HCT116 (cell line): ENCODE measurements around the gene ASAP2. TPM values are rescaled to one million over a fixed set of nuclear protein-coding genes. Genes with fewer than 3 reads are reported as not detected.

Experiments
- ATAC-seq: fragments of 200-7000 bp; cut with Tn5 transposase; 2 replicates; pipeline ENCODE4 v1.9.1; 2020; ENCODE audit warnings: mild to moderate bottlenecking, moderate library complexity
- BruUV-seq: library from RNA; stranded (reverse); fragments of 400-500 nt; replicated peaks from 2 replicates; lab custom pipeline; 2021; lab: Mats Ljungman, UMichigan
- CTCF ChIA-PET: fragments of 300-600 bp; sonication (Branson Sonifier 250); formaldehyde crosslinking; loops from one replicate; lab custom pipeline; 2021; ENCODE audit warnings: antibody characterized with exemption; lab: Charles Lee
- POLR2A ChIA-PET: fragments of 300-600, 350-600 bp; sonication (Branson Sonifier 250); formaldehyde crosslinking; loops from one replicate; lab custom pipeline; 2021; ENCODE audit warnings: antibody characterized with exemption; lab: Charles Lee
- RAD21 ChIA-PET, 2 experiments: fragments of 300-600 bp; sonication (Branson Sonifier 250); formaldehyde crosslinking; loops; one replicate each; lab custom pipeline; 2023; ENCODE audit warnings: low total read pairs in 2 of 2; ENCODE audit not compliant: uncharacterized antibody in 2 of 2, unreplicated experiment in 2 of 2, low non-redundant PET in 1 of 2; lab: Charles Lee
- DNase-seq: peaks from one replicate; pipeline ENCODE4 v3.0.0-alpha.2; 2010; ENCODE audit warnings: low read depth, low spot score
- H2AFZ ChIP-seq: fragments of 200-600 bp; shearing (Covaris generic), sonication (generic); 2 replicates; pipeline ENCODE4 v1.6.1; 2017; ENCODE audit warnings: low read depth, mixed run types, mixed read lengths, antibody characterized with exemption, low read length; ENCODE audit not compliant: poor library complexity, severe bottlenecking
- H3K27ac ChIP-seq: 2 replicates; pipeline ENCODE4 v1.5.1; 2012; ENCODE audit warnings: low read depth, low read length
- H3K27me3 ChIP-seq: fragments of 200-600 bp; sonication (generic); 2 replicates; pipeline ENCODE4 v1.6.1; 2016; ENCODE audit warnings: mixed run types, low read length, mixed read lengths; ENCODE audit not compliant: insufficient read depth
- H3K36me3 ChIP-seq, 2 experiments: fragments of 200-500 bp in 1 of 2; fragments of 200-600 bp in 1 of 2; sonication (Bioruptor generic) in 1 of 2; sonication (generic) in 1 of 2; 2 replicates each; pipeline versions ENCODE4 v1.5.1 to v1.6.1; 2014 to 2016; ENCODE audit warnings: low read length in 2 of 2, inconsistent platforms in 1 of 2, mixed read lengths in 1 of 2, mixed run types in 1 of 2; ENCODE audit not compliant: insufficient read depth in 2 of 2, control insufficient read depth in 1 of 2
- H3K4me1 ChIP-seq, 2 experiments: fragments of 200-600 bp in 1 of 2; sonication (generic) in 1 of 2; 2 replicates each; pipeline versions ENCODE4 v1.5.1 to v1.6.1; 2012 to 2017; ENCODE audit warnings: low read length in 2 of 2, inconsistent platforms in 1 of 2, mild to moderate bottlenecking in 1 of 2, mixed read lengths in 1 of 2, mixed run types in 1 of 2, moderate library complexity in 1 of 2; ENCODE audit not compliant: insufficient read depth in 2 of 2, control insufficient read depth in 1 of 2
- H3K4me2 ChIP-seq: fragments of 200-600 bp; sonication (generic); 2 replicates; pipeline ENCODE4 v1.6.1; 2017; ENCODE audit warnings: mixed run types, low read length, mixed read lengths
- H3K4me3 ChIP-seq, 2 experiments: fragments of 200-600 bp in 1 of 2; sonication (generic) in 1 of 2; replicated peaks in 1 of 2; 2 replicates each; pipeline ENCODE4 v1.5.1; 2011 to 2016; ENCODE audit warnings: low read length in 2 of 2, control low read depth in 1 of 2, low read depth in 1 of 2, mild to moderate bottlenecking in 1 of 2, mixed read lengths in 1 of 2, mixed run types in 1 of 2
- H3K79me2 ChIP-seq: fragments of 200-600 bp; sonication (generic); 2 replicates; pipeline ENCODE4 v1.6.1; 2017; ENCODE audit warnings: mild to moderate bottlenecking, mixed run types, low read length, moderate library complexity, mixed read lengths; ENCODE audit not compliant: insufficient read depth
- H3K9ac ChIP-seq: fragments of 200-600 bp; sonication (generic); 2 replicates; pipeline ENCODE4 v1.6.1; 2016; ENCODE audit warnings: low read length, mixed read lengths
- H3K9me2 ChIP-seq: fragments of 200-600 bp; sonication (generic), shearing (Covaris generic); 2 replicates; pipeline ENCODE4 v1.6.1; 2017; ENCODE audit warnings: mixed run types, mild to moderate bottlenecking, moderate library complexity; ENCODE audit not compliant: insufficient read depth
- H3K9me3 ChIP-seq, 2 experiments: fragments of 200-500 bp in 1 of 2; fragments of 200-600 bp in 1 of 2; sonication (Bioruptor generic) in 1 of 2; sonication (generic) in 1 of 2; 2 replicates each; pipeline ENCODE4 v1.6.1; 2014 to 2017; ENCODE audit warnings: low read length in 2 of 2, mixed read lengths in 2 of 2, inconsistent platforms in 1 of 2, low read depth in 1 of 2, mild to moderate bottlenecking in 1 of 2, mixed run types in 1 of 2, moderate library complexity in 1 of 2; ENCODE audit not compliant: control insufficient read depth in 1 of 2, insufficient read depth in 1 of 2
- H4K20me1 ChIP-seq: fragments of 200-600 bp; sonication (generic), shearing (Covaris generic); 2 replicates; pipeline ENCODE4 v1.6.1; 2017; ENCODE audit warnings: mixed run types, mild to moderate bottlenecking, moderate library complexity; ENCODE audit not compliant: insufficient read depth
- CBX3 ChIP-seq: IDR thresholded peaks from 2 replicates; pipeline ENCODE4 v1.6.1; 2012; ENCODE audit warnings: low read depth
- CEBPB ChIP-seq: IDR thresholded peaks from 2 replicates; pipeline ENCODE4 v1.6.1; 2012; ENCODE audit warnings: low read depth
- CTCF ChIP-seq, 3 experiments: fragments of 200-600 bp in 1 of 3; sonication (generic) in 1 of 3; IDR thresholded peaks in 2 of 3; conservative IDR thresholded peaks in 1 of 3; 2 replicates each; pipeline ENCODE4 v1.5.1; 2012 to 2017; ENCODE audit warnings: low read depth in 2 of 3, low read length in 2 of 3, antibody characterized with exemption in 1 of 3, borderline replicate concordance in 1 of 3, control low read depth in 1 of 3, mild to moderate bottlenecking in 1 of 3, mixed read lengths in 1 of 3, mixed run types in 1 of 3, moderate library complexity in 1 of 3; ENCODE audit not compliant: insufficient read depth in 1 of 3
- EZH2phosphoT487 ChIP-seq: fragments of 200-600 bp; IDR thresholded peaks from 2 replicates; pipeline ENCODE4 v1.6.1; 2018; ENCODE audit warnings: antibody characterized with exemption, borderline replicate concordance
- FOSL1 ChIP-seq: IDR thresholded peaks from 2 replicates; pipeline ENCODE4 v1.6.1; 2012; ENCODE audit warnings: low read depth
- MAX ChIP-seq: IDR thresholded peaks from 2 replicates; pipeline ENCODE4 v1.6.1; 2012
- POLR2A ChIP-seq: IDR thresholded peaks from 2 replicates; pipeline ENCODE4 v1.7.0; 2011; ENCODE audit warnings: borderline replicate concordance; ENCODE audit not compliant: insufficient read depth, insufficient read length; ENCODE audit errors: extremely low read depth
- POLR2AphosphoS5 ChIP-seq: IDR thresholded peaks from 2 replicates; pipeline ENCODE4 v1.6.1; 2011; ENCODE audit warnings: mild to moderate bottlenecking, low read depth, low read length, moderate library complexity
- RAD21 ChIP-seq: IDR thresholded peaks from 2 replicates; pipeline ENCODE4 v1.6.1; 2012; ENCODE audit warnings: low read depth, mild to moderate bottlenecking
- REST ChIP-seq: IDR thresholded peaks from 2 replicates; pipeline ENCODE4 v1.6.1; 2012; ENCODE audit warnings: low read depth
- YY1 ChIP-seq: IDR thresholded peaks from 2 replicates; pipeline ENCODE4 v1.6.1; 2011; ENCODE audit warnings: low read length, low read depth, moderate library complexity, mild to moderate bottlenecking; ENCODE audit not compliant: insufficient replicate concordance; ENCODE audit errors: extremely low read depth
- ZFX ChIP-seq: fragments of 450-650 bp; IDR thresholded peaks from 2 replicates; pipeline ENCODE4 v1.6.1; 2017
- intact Hi-C: fragments of 100-400 bp; cut with micrococcal nuclease; formaldehyde crosslinking; loops from 2 replicates; pipeline ENCODE4 v1.10.0; 2022
- total RNA-seq: library from RNA; stranded (reverse); gene quantifications from one replicate; pipeline ENCODE4 v1.2.1, GENCODE V29; 2021; ENCODE audit not compliant: unreplicated experiment

ASAP2 gene
- total RNA-seq, 1 experiment from 2014 or later, result 16.5 TPM

GRCh38 chr2:9416962-9417316, 210.3 kb downstream of the ASAP2 start:
- H2AFZ ChIP-seq, result no peak overlapping the region
- peak; percentile 17; the same call in 1 of the 2 replicates for TF ChIP-seq RAD21
- no peak for TF ChIP-seq MAX
- no peak for TF ChIP-seq FOSL1
- no peak for TF ChIP-seq CEBPB

GRCh38 chr2:9417725-9418124, 211.1 kb downstream of the ASAP2 start:
- DNase-seq, result no peak
- Histone ChIP-seq H3K9me2 (no peaks in the 10 kb centered on the region), H3K27ac (no peak overlapping the region), H3K79me2 (peaks cover 50% of the 10 kb centered on the region), H3K4me3 (no peak overlapping the region), H3K4me2 (no peak overlapping the region), H3K9me3 (no peaks in the 10 kb centered on the region), H4K20me1 (no peaks in the 10 kb centered on the region), H3K27me3 (no peaks in the 10 kb centered on the region), H3K9ac (no peak overlapping the region), H2AFZ (no peak overlapping the region), H3K36me3 (peaks cover 0 to 4% of the 10 kb centered on the region in 2 experiments; a peak in 1 of 4 replicates), H3K4me1 (peaks cover 5 to 11% of the 10 kb centered on the region in 2 experiments; a peak in 3 of 4 replicates)
- ChIA-PET CTCF (no interaction called here), POLR2A (no interaction called here), RAD21 (no interaction called here)
- BruUV-seq, result no TSS peak
- TF ChIP-seq REST (no peak), RAD21 (no peak), EZH2phosphoT487 (no peak), POLR2AphosphoS5 (no peak), CBX3 (no peak), POLR2A (no peak), YY1 (no peak), CTCF (IDR thresholded peaks at IDR 0.05 in 2 of 3, conservative IDR thresholded peaks at IDR 0.05 in 1 of 3; ENCODE audit: borderline replicate concordance in 1 of 3, insufficient read depth in 1 of 3, low read depth in 2 of 3, low read length in 2 of 3) (no peak), ZFX (no peak)
- intact Hi-C loops, result no loop called here
- no peak for ATAC-seq

More at GRCh38 chr2:9416962-9417316, 210.3 kb downstream of the ASAP2 start:
- CTCF ChIA-PET, result no interaction called here
- Histone ChIP-seq H3K27me3 (no peaks in the 10 kb centered on the region), H4K20me1 (no peaks in the 10 kb centered on the region), H3K4me3 (no peak overlapping the region), H3K4me1 (peaks cover 3 to 4% of the 10 kb centered on the region in 2 experiments; a peak in 3 of 4 replicates), H3K9me3 (no peaks in the 10 kb centered on the region), H3K9ac (no peak overlapping the region), H3K4me2 (no peak overlapping the region), H3K9me2 (no peaks in the 10 kb centered on the region), H3K36me3 (peaks cover 0 to 4% of the 10 kb centered on the region in 2 experiments; a peak in 1 of 4 replicates), H3K27ac (no peak overlapping the region), H3K79me2 (peaks cover 43% of the 10 kb centered on the region)
- ATAC-seq (no peak), DNase-seq (no peak)
- RAD21 ChIA-PET, result no interaction called here
- POLR2A ChIA-PET, result no interaction called here
- no TSS peak for BruUV-seq
- intact Hi-C loops, result no loop called here
